ENCODE results near the gene FNDC3B.

GRCh38 chr3:172192830-172193415 lies 153.5 kb downstream of the FNDC3B start:
- TF ChIP-seq CTCF (IDR thresholded peaks at IDR 0.05) (no peak), POLR2A (IDR thresholded peaks at IDR 0.05) (no peak)

Data from suprapubic skin (tissue), 3 donors.